Fibroblast of lung (primary cell): ENCODE results near the gene ANO3.

ENCODE experiments used
- EZH2 ChIP-seq: IDR thresholded peaks from 2 replicates; pipeline ENCODE4 v1.5.1; 2012; ENCODE audit warnings: low read length, control low read depth, mild to moderate bottlenecking; ENCODE audit errors: missing control alignments
- TF ChIP-seq, protein P1 (sequence below), 2 donors: IDR thresholded peaks in 1 of 2; conservative IDR thresholded peaks in 1 of 2; 1 replicate in 1 of 2; 2 replicates in 1 of 2; pipeline ENCODE4 v1.5.1; 2011 to 2012; ENCODE audit warnings: low read length in 2 of 2, control low read depth in 1 of 2, inconsistent platforms in 1 of 2, low read depth in 1 of 2, mild to moderate bottlenecking in 1 of 2

DNA sequence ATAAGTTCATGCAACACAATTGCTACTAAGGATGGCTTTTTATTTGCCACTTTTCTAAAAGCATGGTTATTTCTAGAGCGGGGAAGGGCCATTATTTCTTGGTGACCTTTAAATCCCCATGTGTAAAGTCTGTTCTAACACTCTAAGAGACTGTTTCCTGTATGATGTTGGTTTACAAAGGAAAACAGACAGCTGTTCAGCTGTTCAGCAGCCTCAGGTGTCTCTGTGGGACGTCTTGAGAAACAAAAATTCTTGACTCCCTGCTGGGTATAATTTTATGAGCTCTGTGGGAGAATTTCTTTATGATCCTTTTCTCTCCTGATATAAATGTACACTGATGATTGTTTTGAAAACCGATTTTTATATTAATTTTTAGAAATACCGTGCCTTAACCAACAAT, 226.3 kb downstream of the ANO3 start:
- TF ChIP-seq, protein P1, sequence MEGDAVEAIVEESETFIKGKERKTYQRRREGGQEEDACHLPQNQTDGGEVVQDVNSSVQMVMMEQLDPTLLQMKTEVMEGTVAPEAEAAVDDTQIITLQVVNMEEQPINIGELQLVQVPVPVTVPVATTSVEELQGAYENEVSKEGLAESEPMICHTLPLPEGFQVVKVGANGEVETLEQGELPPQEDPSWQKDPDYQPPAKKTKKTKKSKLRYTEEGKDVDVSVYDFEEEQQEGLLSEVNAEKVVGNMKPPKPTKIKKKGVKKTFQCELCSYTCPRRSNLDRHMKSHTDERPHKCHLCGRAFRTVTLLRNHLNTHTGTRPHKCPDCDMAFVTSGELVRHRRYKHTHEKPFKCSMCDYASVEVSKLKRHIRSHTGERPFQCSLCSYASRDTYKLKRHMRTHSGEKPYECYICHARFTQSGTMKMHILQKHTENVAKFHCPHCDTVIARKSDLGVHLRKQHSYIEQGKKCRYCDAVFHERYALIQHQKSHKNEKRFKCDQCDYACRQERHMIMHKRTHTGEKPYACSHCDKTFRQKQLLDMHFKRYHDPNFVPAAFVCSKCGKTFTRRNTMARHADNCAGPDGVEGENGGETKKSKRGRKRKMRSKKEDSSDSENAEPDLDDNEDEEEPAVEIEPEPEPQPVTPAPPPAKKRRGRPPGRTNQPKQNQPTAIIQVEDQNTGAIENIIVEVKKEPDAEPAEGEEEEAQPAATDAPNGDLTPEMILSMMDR (conservative IDR thresholded peaks at IDR 0.05 in 1 of 2, IDR thresholded peaks at IDR 0.05 in 1 of 2; ENCODE audit: low read depth in 1 of 2, low read length in 2 of 2), result no peak
- no peak for TF ChIP-seq EZH2
